Stomach smooth muscle (tissue), 2 donors: ENCODE measurements around the gene ZNF695.
"Not testable (repeated sequence)": the region's sequence is repeated elsewhere in the genome, so short reads cannot be mapped to it uniquely, and the experiment has no call there.

Source experiments
- H3K27ac ChIP-seq: one replicate; pipeline ENCODE4 v1.7.0; 2013; ENCODE audit warnings: mild to moderate bottlenecking, low read length, inconsistent platforms
- H3K27me3 ChIP-seq, 2 donors: one replicate each; pipeline ENCODE4 v1.7.0; 2013; ENCODE audit warnings: low read length in 2 of 2; ENCODE audit not compliant: insufficient read depth in 2 of 2, control insufficient read depth in 1 of 2
- H3K36me3 ChIP-seq, 2 donors: one replicate each; pipeline ENCODE4 v1.7.0; 2013; ENCODE audit warnings: low read length in 2 of 2; ENCODE audit not compliant: control insufficient read depth in 2 of 2, insufficient read depth in 2 of 2
- H3K4me1 ChIP-seq: one replicate; pipeline ENCODE4 v1.7.0; 2013; ENCODE audit warnings: low read length; ENCODE audit not compliant: control insufficient read depth, insufficient read depth
- H3K4me3 ChIP-seq, 2 donors: one replicate each; pipeline ENCODE4 v1.7.0; 2013; ENCODE audit warnings: low read length in 2 of 2
- H3K9ac ChIP-seq, 2 donors: one replicate each; pipeline ENCODE4 v1.7.0; 2013; ENCODE audit warnings: low read length in 2 of 2, mild to moderate bottlenecking in 1 of 2
- H3K9me3 ChIP-seq, 2 donors: one replicate each; pipeline ENCODE4 v1.7.0; 2013; ENCODE audit warnings: low read length in 2 of 2; ENCODE audit not compliant: control insufficient read depth in 2 of 2
- donor health status: healthy.
- donor health status: Pancreatic carcinoma.

Gene ZNF695

DNA sequence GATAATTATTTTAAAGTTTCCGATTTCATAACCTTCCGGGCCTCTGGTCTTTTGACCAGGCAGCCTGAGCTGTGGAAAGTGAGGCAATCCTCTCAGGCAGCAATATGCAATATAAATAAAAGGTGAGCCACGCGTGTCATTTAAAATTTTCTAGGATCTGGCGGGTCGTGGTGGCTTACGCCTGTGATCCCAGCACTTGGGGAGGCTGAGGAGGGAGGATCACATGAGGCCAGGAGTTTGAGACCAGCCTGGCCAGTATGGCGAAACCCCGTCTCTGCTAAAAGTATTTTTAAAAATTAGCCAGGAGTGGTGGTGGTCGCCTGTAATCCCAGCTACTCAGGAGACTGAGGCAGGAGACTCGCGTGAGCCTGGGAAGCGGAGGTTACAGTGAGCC is 546 bp upstream of the ZNF695 start:
- no peak overlapping the region for H3K9ac ChIP-seq
- H3K27ac ChIP-seq, result no peak overlapping the region
- H3K9me3 ChIP-seq, result no peaks in the 10 kb centered on the region
- H3K4me1 ChIP-seq, result no peaks in the 10 kb centered on the region
- no peaks in the 10 kb centered on the region for H3K36me3 ChIP-seq
- H3K4me3 ChIP-seq, result peak overlapping the region; percentile 64 to 78
- H3K27me3 ChIP-seq, result peaks cover 0 to 3% of the 10 kb centered on the region in 2 donors

DNA sequence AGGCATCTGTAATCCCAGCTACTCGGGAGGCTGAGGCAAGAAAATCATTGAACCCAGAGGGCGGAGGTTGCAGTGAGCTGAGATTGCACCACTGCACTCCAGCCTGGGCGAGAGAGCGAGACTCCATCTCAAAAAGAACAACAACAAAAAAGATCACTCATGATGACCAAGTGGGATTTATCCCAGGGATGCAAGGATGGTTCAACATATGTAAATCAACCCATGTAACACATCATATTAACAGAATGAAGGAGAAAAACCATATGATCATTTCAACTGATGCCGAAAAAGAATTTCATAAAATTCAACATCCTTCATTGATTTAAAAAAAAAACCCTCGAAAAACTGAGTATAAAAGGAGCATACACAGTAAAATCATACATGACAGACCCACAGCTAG is 3.8 kb downstream of the ZNF695 start:
- H3K4me3 ChIP-seq, H3K27me3 ChIP-seq, H3K36me3 ChIP-seq, H3K9ac ChIP-seq, H3K9me3 ChIP-seq, H3K4me1 ChIP-seq, H3K27ac ChIP-seq: not testable (repeated sequence)

DNA sequence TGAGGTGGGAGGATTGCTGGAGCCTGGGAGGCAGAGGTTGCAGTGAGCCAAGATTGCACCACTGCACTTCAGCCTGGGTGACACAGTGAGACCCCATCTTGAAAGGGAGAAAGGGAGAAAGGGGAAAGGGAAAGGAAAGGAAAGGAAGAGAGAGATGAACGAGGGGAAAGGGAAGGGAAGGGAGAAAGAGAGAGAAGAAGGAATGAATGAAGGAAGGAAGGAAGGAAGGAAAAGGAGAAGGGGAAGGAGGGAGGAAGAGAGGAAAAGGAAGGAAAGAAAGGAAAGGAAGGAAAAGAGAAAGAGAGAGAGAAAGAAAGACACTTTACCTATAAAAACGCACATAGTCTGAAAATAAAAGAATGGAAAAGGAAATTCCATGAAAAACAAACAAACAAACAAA is 18.0 kb downstream of the ZNF695 start:
- Histone ChIP-seq H3K9me3 (peaks cover 10 to 30% of the 10 kb centered on the region in 2 donors), H3K27ac (no peak overlapping the region), H3K36me3 (no peaks in the 10 kb centered on the region), H3K9ac (no peak overlapping the region), H3K27me3 (no peaks in the 10 kb centered on the region), H3K4me1 (no peaks in the 10 kb centered on the region), H3K4me3 (no peak overlapping the region)

DNA sequence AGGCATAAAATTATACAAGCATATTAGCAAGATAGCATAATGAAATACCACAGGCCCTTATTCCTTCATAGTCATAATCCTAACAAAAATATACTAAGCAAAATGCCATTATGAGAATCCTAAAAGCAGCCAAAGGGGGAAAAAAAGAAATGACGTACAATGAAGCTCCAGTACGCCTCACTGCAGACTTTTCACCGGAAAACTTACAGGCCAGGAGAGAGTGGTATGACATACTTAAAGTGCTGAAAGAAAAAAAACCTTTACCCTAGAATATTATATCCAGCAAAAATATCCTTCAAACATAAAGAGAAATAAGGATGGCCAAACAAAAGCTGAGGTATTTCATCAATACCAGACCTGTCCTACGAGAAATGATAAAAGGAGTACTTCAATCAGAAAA is 19.5 kb downstream of the ZNF695 start:
- peaks cover 13 to 32% of the 10 kb centered on the region in 2 donors for H3K9me3 ChIP-seq
- H3K9ac ChIP-seq, result no peak overlapping the region
- no peaks in the 10 kb centered on the region for H3K27me3 ChIP-seq
- no peaks in the 10 kb centered on the region for H3K36me3 ChIP-seq
- H3K4me3 ChIP-seq, result no peak overlapping the region
- H3K27ac ChIP-seq, result no peak overlapping the region
- H3K4me1 ChIP-seq, result no peaks in the 10 kb centered on the region

DNA sequence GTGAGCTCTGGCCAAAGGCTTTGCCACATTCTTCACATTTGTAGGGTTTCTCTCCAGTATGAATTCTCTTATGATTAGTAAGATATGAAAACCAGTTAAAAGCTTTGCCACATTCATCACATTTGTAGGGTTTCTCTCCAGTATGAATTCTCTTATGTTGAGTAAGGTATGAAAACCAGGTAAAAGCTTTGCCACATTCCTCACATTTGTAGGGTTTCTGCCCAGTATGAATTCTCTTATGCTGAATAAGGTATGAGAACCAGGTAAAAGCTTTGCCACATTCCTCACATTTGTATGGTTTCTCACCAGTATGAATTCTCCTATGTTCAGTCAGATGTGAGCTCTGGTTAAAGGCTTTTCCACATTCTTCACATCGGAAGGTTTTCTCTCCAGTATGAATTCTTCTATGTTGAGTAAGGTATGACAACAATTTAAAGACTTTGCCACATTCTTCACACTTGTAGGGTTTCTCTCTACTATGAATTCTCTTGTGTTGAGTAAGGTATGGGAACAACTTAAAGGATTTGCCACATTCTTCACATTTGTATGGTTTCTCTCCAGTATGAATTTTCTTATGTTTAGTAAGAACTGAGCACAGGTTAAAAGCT is 20.7 kb downstream of the ZNF695 start:
- Histone ChIP-seq H3K4me1 (no peaks in the 10 kb centered on the region), H3K36me3 (no peaks in the 10 kb centered on the region), H3K27ac (no peak overlapping the region), H3K9ac (no peak overlapping the region), H3K9me3 (peaks cover 13 to 33% of the 10 kb centered on the region in 2 donors), H3K4me3 (no peak overlapping the region), H3K27me3 (no peaks in the 10 kb centered on the region)

DNA sequence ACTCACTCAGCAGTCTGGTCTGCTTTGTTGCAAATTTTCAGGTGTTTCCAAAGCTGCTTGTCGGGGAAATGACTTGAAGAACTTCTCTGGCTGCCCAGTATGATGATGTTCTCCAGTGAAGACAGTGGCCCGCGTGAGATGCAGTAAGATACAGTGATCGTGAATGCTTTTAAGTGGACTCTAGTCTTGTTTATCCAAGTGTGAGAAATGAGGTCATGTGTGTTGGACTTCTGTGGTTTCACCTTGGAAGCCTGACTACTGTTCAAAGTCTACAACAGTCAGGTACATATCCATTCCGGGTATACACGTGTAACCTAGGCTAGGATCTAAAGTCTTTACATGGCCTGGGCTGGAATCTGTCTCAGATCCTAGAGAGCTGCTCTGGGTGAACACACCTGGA is 29.1 kb downstream of the ZNF695 start:
- Histone ChIP-seq H3K9me3 (peaks cover 2 to 15% of the 10 kb centered on the region in 2 donors), H3K4me3 (no peak overlapping the region), H3K27ac (no peak overlapping the region)

DNA sequence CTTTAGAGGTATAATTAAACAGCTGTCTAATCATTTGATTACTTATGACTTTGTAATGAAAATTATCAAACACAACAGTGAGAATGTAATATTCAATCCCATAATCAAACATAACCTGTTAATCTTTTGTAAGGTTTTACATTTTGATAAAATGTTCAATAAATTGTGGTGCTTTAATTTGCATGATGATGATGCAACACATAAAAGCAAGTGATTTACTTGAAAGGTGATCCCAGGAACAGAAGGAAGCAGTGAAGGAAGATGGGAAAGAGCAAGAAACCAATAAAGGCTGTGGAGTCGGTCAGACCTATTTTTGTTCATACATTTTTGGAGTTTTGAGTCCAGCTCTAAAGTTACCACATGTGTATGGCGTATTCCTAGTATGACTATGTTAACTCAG is 29.6 kb downstream of the ZNF695 start:
- Histone ChIP-seq H3K9me3 (peaks cover 2 to 12% of the 10 kb centered on the region in 2 donors), H3K27ac (no peak overlapping the region), H3K4me1 (no peaks in the 10 kb centered on the region), H3K36me3 (no peaks in the 10 kb centered on the region), H3K4me3 (no peak overlapping the region), H3K9ac (no peak overlapping the region), H3K27me3 (no peaks in the 10 kb centered on the region)

More for the DNA sequence above, 29.1 kb downstream of the ZNF695 start:
- Histone ChIP-seq H3K9ac (no peak overlapping the region), H3K4me1 (no peaks in the 10 kb centered on the region), H3K27me3 (no peaks in the 10 kb centered on the region), H3K36me3 (no peaks in the 10 kb centered on the region)

DNA sequence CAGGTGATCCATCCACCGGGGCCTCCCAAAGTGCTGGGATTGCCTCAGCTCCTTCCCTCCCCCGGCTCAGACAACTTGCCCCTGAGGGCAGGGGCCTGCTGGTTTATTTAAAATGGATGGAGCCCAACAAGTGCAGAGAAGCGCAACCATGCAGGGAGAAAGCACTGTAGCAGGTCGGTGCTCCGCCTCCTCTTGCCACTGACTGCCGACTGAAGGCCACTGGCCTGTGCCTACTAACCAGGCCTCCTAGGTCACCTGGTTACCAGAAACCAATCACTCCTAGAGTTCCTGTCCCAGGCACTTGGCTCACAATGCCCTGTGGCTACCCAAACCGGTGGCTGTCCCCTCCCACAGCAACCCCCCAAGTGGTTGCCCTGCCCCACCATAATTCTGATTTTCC is 35.9 kb downstream of the ZNF695 start:
- no peaks in the 10 kb centered on the region for H3K36me3 ChIP-seq
- H3K4me1 ChIP-seq, result no peaks in the 10 kb centered on the region
- no peaks in the 10 kb centered on the region for H3K27me3 ChIP-seq
- H3K9ac ChIP-seq, result no peak overlapping the region
- no peak overlapping the region for H3K27ac ChIP-seq
- H3K4me3 ChIP-seq, result no peak overlapping the region
- H3K9me3 ChIP-seq, result peaks cover 0 to 2% of the 10 kb centered on the region in 2 donors

DNA sequence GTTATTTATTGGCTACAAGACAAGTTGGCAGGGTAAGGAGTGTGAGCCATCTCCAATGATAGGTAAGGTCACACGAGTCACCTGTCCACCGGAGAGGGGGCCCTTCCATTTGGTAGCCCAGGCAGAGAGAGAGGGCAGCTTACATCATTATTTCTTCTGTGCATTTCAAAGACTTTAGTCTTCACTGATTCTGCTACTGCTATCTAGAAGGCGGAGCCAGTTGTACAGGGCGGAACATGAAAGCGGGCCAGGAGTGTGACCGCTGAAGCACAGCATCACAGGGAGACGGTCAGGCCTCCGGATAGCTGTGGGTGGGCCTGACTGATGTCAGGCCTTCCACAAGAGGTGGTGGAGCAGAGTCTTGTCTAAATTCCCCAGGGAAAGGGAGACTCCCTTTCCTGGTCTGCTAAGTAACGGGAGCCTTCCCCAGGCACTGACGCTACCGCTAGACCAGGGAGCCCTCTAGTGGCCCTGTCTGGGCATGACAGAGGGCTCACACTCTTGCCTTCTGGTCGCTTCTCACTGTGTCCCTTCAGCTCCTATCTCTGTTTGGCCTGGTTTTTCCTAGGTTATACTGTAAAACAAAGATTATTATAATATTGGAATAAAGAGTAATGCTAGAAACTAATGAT is 36.7 kb downstream of the ZNF695 start:
- no peak overlapping the region for H3K9ac ChIP-seq
- H3K27ac ChIP-seq, result no peak overlapping the region
- H3K4me1 ChIP-seq, result no peaks in the 10 kb centered on the region
- H3K4me3 ChIP-seq, result no peak overlapping the region
- H3K36me3 ChIP-seq, result no peaks in the 10 kb centered on the region
- no peaks in the 10 kb centered on the region for H3K27me3 ChIP-seq
- H3K9me3 ChIP-seq, result peaks cover 0 to 2% of the 10 kb centered on the region in 2 donors

DNA sequence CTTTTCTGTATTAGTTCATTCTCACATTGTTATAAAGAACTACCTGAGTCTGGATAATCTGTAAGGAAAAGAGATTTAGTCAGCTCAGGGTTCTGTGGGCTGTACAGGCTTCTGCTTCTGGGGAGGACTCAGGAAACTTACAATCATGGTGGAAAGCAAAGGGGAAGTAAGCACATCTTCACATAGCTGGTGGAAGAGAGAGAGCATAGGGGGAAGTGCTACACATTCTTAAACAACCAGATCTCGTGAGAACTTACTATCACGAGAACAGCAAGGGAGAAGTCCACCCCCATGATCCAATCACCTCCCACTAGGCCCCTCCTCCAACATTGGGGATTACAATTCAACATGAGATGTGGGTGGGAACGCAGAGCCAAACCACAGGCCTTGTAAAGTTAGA is 38.2 kb downstream of the ZNF695 start:
- no peaks in the 10 kb centered on the region for H3K27me3 ChIP-seq
- no peaks in the 10 kb centered on the region for H3K9me3 ChIP-seq
- no peak overlapping the region for H3K9ac ChIP-seq
- no peaks in the 10 kb centered on the region for H3K4me1 ChIP-seq
- H3K4me3 ChIP-seq, result no peak overlapping the region
- no peaks in the 10 kb centered on the region for H3K36me3 ChIP-seq
- H3K27ac ChIP-seq, result no peak overlapping the region

DNA sequence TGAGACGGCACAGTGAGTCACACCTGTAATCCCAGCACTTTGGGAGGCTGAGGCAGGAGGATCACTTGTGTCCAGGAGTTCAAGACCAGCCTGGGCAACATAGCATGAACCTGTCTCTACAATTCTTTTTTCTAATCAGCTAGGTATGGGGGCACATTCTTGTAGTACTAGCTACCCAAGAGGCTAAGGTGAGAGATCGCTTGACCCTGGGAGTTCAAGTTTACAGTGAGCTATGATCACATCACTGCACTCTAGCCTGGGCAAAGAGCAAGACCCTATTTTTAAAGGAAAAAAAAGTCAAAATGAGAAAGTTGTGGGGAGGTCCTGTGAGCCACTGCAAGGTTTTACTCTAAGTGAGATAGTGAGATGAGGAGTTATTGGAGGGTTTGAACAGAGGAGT is 41.4 kb downstream of the ZNF695 start:
- peaks cover 2% of the 10 kb centered on the region for H3K4me1 ChIP-seq
- no peaks in the 10 kb centered on the region for H3K36me3 ChIP-seq
- no peaks in the 10 kb centered on the region for H3K27me3 ChIP-seq
- H3K9ac ChIP-seq, result no peak overlapping the region
- H3K4me3 ChIP-seq, result no peak overlapping the region
- H3K9me3 ChIP-seq, result no peaks in the 10 kb centered on the region
- H3K27ac ChIP-seq, result no peak overlapping the region
